Adipocyte (in vitro differentiated cells): ENCODE data around the gene INSL3.

Experiments
- DNase-seq: peaks from one replicate; pipeline ENCODE4 v3.0.0-alpha.2; 2015; ENCODE audit warnings: low read depth
- H3K27me3 ChIP-seq: replicated peaks from 2 replicates; pipeline ENCODE4 v1.7.0; 2013; ENCODE audit warnings: mild to moderate bottlenecking, low read length, moderate library complexity; ENCODE audit not compliant: control insufficient read depth, insufficient read depth
- H3K36me3 ChIP-seq: 2 replicates; pipeline ENCODE4 v1.7.0; 2013; ENCODE audit warnings: low read length, mild to moderate bottlenecking, moderate library complexity; ENCODE audit not compliant: control insufficient read depth, insufficient read depth, severe bottlenecking
- H3K4me1 ChIP-seq: 2 replicates; pipeline ENCODE4 v1.7.0; 2013; ENCODE audit warnings: mild to moderate bottlenecking, low read length, moderate library complexity; ENCODE audit not compliant: control insufficient read depth, insufficient read depth
- H3K4me3 ChIP-seq: 2 replicates; pipeline ENCODE4 v1.7.0; 2013; ENCODE audit warnings: mild to moderate bottlenecking, low read length, moderate library complexity
- H3K9ac ChIP-seq: 2 replicates; pipeline ENCODE4 v1.7.0; 2013; ENCODE audit warnings: mild to moderate bottlenecking, low read length, moderate library complexity
- H3K9me3 ChIP-seq: 2 replicates; pipeline ENCODE4 v1.7.0; 2013; ENCODE audit warnings: mild to moderate bottlenecking, low read length, moderate library complexity; ENCODE audit not compliant: control insufficient read depth

INSL3 gene

GRCh38 chr19:17775245-17775927 lies 45.9 kb downstream of the INSL3 start:
- Histone ChIP-seq H3K4me1 (peaks cover 35% of the 10 kb centered on the region), H3K4me3 (no peak overlapping the region), H3K27me3 (no peaks in the 10 kb centered on the region), H3K36me3 (no peaks in the 10 kb centered on the region), H3K9ac (peak overlapping the region; percentile 61), H3K9me3 (no peaks in the 10 kb centered on the region)
- DNase-seq = peak; percentile 57

- no peaks in the 10 kb centered on the region for H3K36me3 ChIP-seq
Observed at GRCh38 chr19:17772172-17772571, 49.1 kb downstream of the INSL3 start.

GRCh38 chr19:17770613-17771012 lies 50.7 kb downstream of the INSL3 start:
- H3K36me3 ChIP-seq = no peaks in the 10 kb centered on the region
- no peaks in the 10 kb centered on the region for H3K9me3 ChIP-seq
- no peak overlapping the region for H3K4me3 ChIP-seq
- no peak for DNase-seq
- H3K27me3 ChIP-seq = no peaks in the 10 kb centered on the region
- H3K4me1 ChIP-seq = peaks cover 13% of the 10 kb centered on the region
- H3K9ac ChIP-seq = no peak overlapping the region

More at GRCh38 chr19:17772172-17772571, 49.1 kb downstream of the INSL3 start:
- H3K9me3 ChIP-seq = no peaks in the 10 kb centered on the region
- H3K27me3 ChIP-seq = no peaks in the 10 kb centered on the region
- H3K4me1 ChIP-seq = peaks cover 22% of the 10 kb centered on the region
- H3K9ac ChIP-seq = no peak overlapping the region
- no peak overlapping the region for H3K4me3 ChIP-seq
- no peak for DNase-seq

- no peaks in the 10 kb centered on the region for H3K36me3 ChIP-seq
- H3K4me3 ChIP-seq = no peak overlapping the region
- no peaks in the 10 kb centered on the region for H3K27me3 ChIP-seq
- H3K9me3 ChIP-seq = no peaks in the 10 kb centered on the region
- peaks cover 5% of the 10 kb centered on the region for H3K4me1 ChIP-seq
- DNase-seq = no peak
- no peak overlapping the region for H3K9ac ChIP-seq
Observed at GRCh38 chr19:17767559-17767958, 53.8 kb downstream of the INSL3 start.

- no peaks in the 10 kb centered on the region for H3K9me3 ChIP-seq
- no peaks in the 10 kb centered on the region for H3K36me3 ChIP-seq
- H3K4me1 ChIP-seq = peaks cover 5% of the 10 kb centered on the region
- H3K27me3 ChIP-seq = no peaks in the 10 kb centered on the region
- H3K9ac ChIP-seq = peak overlapping the region; percentile 37
- DNase-seq = peak; percentile 79
- H3K4me3 ChIP-seq = peak overlapping the region; percentile 66
Observed at GRCh38 chr19:17766543-17767131, 54.7 kb downstream of the INSL3 start.
